ENCODE data around the gene IQSEC2. TPM values are rescaled to one million over a fixed set of nuclear protein-coding genes. Genes with fewer than 3 reads are reported as not detected.

Gene IQSEC2
- total and polyA plus RNA-seq, 9 of the 15 experiments (the other 6 are each of a cell fraction or from before 2014, with no cell fraction given), result 2.7 to 41.8 (median 20.1) TPM

DNA sequence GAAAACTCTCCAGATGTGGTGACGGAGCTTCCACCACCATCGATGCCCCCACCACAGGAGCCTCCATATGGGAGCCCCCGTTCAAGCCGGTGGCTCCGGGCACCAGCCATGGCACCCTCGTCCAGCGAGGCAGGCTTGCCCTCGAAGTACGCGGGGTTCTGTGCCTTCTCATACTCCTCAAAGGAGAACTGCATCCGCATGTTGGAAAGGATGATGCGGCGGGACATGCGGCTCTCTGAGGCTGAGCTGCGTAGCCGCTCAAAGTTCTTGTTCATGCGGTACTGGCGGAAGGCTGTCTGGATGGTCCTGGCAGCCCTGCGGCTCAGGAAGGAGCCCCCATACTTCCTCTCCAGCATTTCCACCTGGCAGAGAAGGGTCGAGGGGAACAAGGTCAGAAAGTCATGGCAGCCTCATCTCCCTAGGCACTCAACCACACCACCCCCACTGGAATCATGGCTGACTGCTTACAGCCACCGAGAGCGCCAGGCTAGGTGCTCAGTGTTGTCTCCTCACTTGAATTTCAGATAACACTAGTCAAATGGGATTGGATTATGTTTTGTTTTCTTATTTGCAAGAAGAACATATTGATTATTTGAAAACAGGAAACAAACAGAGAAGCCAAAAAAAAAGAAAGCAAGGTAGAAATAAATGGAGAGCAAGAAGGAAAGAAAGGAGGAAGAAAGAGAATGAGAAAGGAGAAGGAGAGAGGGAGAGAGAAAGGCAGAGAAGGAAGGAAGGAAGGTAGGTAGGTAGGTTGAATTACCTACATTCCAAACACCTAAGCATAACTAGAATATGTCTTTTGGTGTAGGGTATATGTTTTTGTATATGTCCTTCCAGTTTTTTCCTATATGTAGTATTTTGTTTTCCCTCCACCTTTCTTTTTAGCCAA is 26.6 kb downstream of the IQSEC2 start (continued):
- TF ChIP-seq POLR2G (IDR thresholded peaks at IDR 0.05; ENCODE audit: low read depth, low read length) (peak; percentile 57; the same call in 1 of the 2 replicates), RBFOX2 (IDR thresholded peaks at IDR 0.05; ENCODE audit: low read depth, low read length) (peak; percentile 58), ZEB2 (IDR thresholded peaks at IDR 0.05) (0 out of 2 replicates have a peak, but pooled peaks have one; percentile 11), YY1 (IDR thresholded peaks at IDR 0.05; ENCODE audit: borderline replicate concordance in 1 of 3, control insufficient read depth in 1 of 3, extremely low read depth in 1 of 3, insufficient read depth in 3 of 3, insufficient read length in 1 of 3, insufficient replicate concordance in 2 of 3, low read depth in 1 of 3, low read length in 2 of 3) (peak in 2 of 3 experiments; percentile 33 to 85), ATF1 (CRISPR knock-in tag; IDR thresholded peaks at IDR 0.05) (no peak), ATF1 (tag; IDR thresholded peaks at IDR 0.05) (peak; percentile 12; the same call in 1 of the 2 replicates), ZNF324 (CRISPR knock-in tag; IDR thresholded peaks at IDR 0.05) (no peak), ZNF398 (CRISPR knock-in tag; IDR thresholded peaks at IDR 0.05) (0 out of 2 replicates have a peak, but pooled peaks have one; percentile 4)
- TF ChIP-seq, protein P1, sequence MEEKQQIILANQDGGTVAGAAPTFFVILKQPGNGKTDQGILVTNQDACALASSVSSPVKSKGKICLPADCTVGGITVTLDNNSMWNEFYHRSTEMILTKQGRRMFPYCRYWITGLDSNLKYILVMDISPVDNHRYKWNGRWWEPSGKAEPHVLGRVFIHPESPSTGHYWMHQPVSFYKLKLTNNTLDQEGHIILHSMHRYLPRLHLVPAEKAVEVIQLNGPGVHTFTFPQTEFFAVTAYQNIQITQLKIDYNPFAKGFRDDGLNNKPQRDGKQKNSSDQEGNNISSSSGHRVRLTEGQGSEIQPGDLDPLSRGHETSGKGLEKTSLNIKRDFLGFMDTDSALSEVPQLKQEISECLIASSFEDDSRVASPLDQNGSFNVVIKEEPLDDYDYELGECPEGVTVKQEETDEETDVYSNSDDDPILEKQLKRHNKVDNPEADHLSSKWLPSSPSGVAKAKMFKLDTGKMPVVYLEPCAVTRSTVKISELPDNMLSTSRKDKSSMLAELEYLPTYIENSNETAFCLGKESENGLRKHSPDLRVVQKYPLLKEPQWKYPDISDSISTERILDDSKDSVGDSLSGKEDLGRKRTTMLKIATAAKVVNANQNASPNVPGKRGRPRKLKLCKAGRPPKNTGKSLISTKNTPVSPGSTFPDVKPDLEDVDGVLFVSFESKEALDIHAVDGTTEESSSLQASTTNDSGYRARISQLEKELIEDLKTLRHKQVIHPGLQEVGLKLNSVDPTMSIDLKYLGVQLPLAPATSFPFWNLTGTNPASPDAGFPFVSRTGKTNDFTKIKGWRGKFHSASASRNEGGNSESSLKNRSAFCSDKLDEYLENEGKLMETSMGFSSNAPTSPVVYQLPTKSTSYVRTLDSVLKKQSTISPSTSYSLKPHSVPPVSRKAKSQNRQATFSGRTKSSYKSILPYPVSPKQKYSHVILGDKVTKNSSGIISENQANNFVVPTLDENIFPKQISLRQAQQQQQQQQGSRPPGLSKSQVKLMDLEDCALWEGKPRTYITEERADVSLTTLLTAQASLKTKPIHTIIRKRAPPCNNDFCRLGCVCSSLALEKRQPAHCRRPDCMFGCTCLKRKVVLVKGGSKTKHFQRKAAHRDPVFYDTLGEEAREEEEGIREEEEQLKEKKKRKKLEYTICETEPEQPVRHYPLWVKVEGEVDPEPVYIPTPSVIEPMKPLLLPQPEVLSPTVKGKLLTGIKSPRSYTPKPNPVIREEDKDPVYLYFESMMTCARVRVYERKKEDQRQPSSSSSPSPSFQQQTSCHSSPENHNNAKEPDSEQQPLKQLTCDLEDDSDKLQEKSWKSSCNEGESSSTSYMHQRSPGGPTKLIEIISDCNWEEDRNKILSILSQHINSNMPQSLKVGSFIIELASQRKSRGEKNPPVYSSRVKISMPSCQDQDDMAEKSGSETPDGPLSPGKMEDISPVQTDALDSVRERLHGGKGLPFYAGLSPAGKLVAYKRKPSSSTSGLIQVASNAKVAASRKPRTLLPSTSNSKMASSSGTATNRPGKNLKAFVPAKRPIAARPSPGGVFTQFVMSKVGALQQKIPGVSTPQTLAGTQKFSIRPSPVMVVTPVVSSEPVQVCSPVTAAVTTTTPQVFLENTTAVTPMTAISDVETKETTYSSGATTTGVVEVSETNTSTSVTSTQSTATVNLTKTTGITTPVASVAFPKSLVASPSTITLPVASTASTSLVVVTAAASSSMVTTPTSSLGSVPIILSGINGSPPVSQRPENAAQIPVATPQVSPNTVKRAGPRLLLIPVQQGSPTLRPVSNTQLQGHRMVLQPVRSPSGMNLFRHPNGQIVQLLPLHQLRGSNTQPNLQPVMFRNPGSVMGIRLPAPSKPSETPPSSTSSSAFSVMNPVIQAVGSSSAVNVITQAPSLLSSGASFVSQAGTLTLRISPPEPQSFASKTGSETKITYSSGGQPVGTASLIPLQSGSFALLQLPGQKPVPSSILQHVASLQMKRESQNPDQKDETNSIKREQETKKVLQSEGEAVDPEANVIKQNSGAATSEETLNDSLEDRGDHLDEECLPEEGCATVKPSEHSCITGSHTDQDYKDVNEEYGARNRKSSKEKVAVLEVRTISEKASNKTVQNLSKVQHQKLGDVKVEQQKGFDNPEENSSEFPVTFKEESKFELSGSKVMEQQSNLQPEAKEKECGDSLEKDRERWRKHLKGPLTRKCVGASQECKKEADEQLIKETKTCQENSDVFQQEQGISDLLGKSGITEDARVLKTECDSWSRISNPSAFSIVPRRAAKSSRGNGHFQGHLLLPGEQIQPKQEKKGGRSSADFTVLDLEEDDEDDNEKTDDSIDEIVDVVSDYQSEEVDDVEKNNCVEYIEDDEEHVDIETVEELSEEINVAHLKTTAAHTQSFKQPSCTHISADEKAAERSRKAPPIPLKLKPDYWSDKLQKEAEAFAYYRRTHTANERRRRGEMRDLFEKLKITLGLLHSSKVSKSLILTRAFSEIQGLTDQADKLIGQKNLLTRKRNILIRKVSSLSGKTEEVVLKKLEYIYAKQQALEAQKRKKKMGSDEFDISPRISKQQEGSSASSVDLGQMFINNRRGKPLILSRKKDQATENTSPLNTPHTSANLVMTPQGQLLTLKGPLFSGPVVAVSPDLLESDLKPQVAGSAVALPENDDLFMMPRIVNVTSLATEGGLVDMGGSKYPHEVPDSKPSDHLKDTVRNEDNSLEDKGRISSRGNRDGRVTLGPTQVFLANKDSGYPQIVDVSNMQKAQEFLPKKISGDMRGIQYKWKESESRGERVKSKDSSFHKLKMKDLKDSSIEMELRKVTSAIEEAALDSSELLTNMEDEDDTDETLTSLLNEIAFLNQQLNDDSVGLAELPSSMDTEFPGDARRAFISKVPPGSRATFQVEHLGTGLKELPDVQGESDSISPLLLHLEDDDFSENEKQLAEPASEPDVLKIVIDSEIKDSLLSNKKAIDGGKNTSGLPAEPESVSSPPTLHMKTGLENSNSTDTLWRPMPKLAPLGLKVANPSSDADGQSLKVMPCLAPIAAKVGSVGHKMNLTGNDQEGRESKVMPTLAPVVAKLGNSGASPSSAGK (IDR thresholded peaks at IDR 0.05), result 0 out of 2 replicates have a peak, but pooled peaks have one; percentile 24

All from K562 (cell line).